Adrenal gland (tissue), 5 donors: Measurements from ENCODE around the gene GLUD1.
"Not testable (repeated sequence)": the region's sequence is repeated elsewhere in the genome, so short reads cannot be mapped to it uniquely, and the experiment has no call there.

Experiments
- CTCF ChIP-seq, 6 experiments: fragments of 450-650 bp in 4 of 6; fragments of 200-600 bp in 2 of 6; sonication (generic) in 1 of 6; IDR thresholded peaks; 1 replicate in 5 of 6; 2 replicates in 1 of 6; pipeline versions ENCODE4 v1.5.1 to v1.8.0; 2016 to 2021; ENCODE audit warnings: antibody characterized with exemption in 6 of 6, mild to moderate bottlenecking in 2 of 6, moderate library complexity in 1 of 6
- POLR2A ChIP-seq, 2 donors: fragments of 450-650 bp; IDR thresholded peaks; one replicate each; pipeline ENCODE4 v1.6.1; 2017; ENCODE audit warnings: antibody characterized with exemption in 2 of 2, mild to moderate bottlenecking in 2 of 2, moderate library complexity in 1 of 2
- donor health status: DM: no; HTN: no; CAD: no.

DNA sequence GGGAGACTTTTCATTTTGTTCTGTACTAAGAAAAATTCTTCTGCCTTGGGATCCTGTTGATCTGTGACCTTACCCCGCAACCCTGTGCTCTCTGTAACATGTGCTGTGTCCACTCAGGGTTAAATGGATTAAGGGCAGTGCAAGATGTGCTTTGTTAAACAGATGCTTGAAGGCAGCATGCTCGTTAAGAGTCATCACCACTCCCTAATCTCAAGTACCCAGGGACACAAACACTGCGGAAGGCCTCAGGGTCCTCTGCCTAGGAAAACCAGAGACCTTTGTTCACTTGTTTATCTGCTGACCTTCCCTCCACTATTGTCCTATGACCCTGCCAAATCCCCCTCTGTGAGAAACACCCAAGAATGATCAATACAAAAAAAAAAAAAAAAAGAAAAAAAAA lies 13.1 kb downstream of the GLUD1 start:
- TF ChIP-seq CTCF, POLR2A (IDR thresholded peaks at IDR 0.05): not testable (repeated sequence)
